Measurements from ENCODE around the gene SPOCD1.

SPOCD1 gene

GRCh38 chr1:31779687-31780086 lies 36.1 kb downstream of the SPOCD1 start:
- peaks cover 11% of the 10 kb centered on the region for H3K4me1 Mint-ChIP-seq
- no peak overlapping the region for H3K27ac Mint-ChIP-seq
- H3K36me3 Mint-ChIP-seq = no peaks in the 10 kb centered on the region
- ATAC-seq = no peak
- no peaks in the 10 kb centered on the region for H3K9me3 Mint-ChIP-seq
- no peak overlapping the region for H3K4me3 Mint-ChIP-seq
- DNase-seq (ENCODE audit: low spot score in 2 of 2) = no peak

- no peaks in the 10 kb centered on the region for H3K9me3 Mint-ChIP-seq
- DNase-seq (ENCODE audit: low spot score in 2 of 2) (no peak), ATAC-seq (no peak)
- H3K27ac Mint-ChIP-seq = no peak overlapping the region
- peaks cover 19% of the 10 kb centered on the region for H3K4me1 Mint-ChIP-seq
- H3K36me3 Mint-ChIP-seq = no peaks in the 10 kb centered on the region
- H3K4me3 Mint-ChIP-seq = no peak overlapping the region
These were observed 36.9 kb downstream of the SPOCD1 start for GRCh38 chr1:31778763-31779488.

GRCh38 chr1:31776516-31776915 lies 39.3 kb downstream of the SPOCD1 start:
- Mint-ChIP-seq H3K27ac (no peak overlapping the region), H3K4me3 (no peak overlapping the region)
- no peak for DNase-seq (ENCODE audit: low spot score in 2 of 2)

GRCh38 chr1:31776032-31776431 lies 39.8 kb downstream of the SPOCD1 start:
- H3K36me3 Mint-ChIP-seq = peaks cover 6% of the 10 kb centered on the region
- no peaks in the 10 kb centered on the region for H3K9me3 Mint-ChIP-seq
- ATAC-seq = no peak
- DNase-seq (ENCODE audit: low spot score in 2 of 2) = no peak
- no peak overlapping the region for H3K4me3 Mint-ChIP-seq
- H3K27ac Mint-ChIP-seq = no peak overlapping the region
- H3K4me1 Mint-ChIP-seq = peaks cover 39% of the 10 kb centered on the region

More at GRCh38 chr1:31776516-31776915, 39.3 kb downstream of the SPOCD1 start:
- no peak for ATAC-seq
- Mint-ChIP-seq H3K4me1 (peaks cover 39% of the 10 kb centered on the region), H3K36me3 (peaks cover 6% of the 10 kb centered on the region), H3K9me3 (no peaks in the 10 kb centered on the region)

GRCh38 chr1:31775210-31775999 lies 40.4 kb downstream of the SPOCD1 start:
- DNase-seq (ENCODE audit: low spot score in 2 of 2) (no peak), ATAC-seq (no peak)
- H3K36me3 Mint-ChIP-seq = peaks cover 6% of the 10 kb centered on the region
- peaks cover 45% of the 10 kb centered on the region for H3K4me1 Mint-ChIP-seq
- H3K27ac Mint-ChIP-seq = no peak overlapping the region
- no peaks in the 10 kb centered on the region for H3K9me3 Mint-ChIP-seq
- no peak overlapping the region for H3K4me3 Mint-ChIP-seq

GRCh38 chr1:31774495-31774894 lies 41.3 kb downstream of the SPOCD1 start:
- no peak for ATAC-seq
- Mint-ChIP-seq H3K4me3 (no peak overlapping the region), H3K9me3 (no peaks in the 10 kb centered on the region), H3K36me3 (peaks cover 6% of the 10 kb centered on the region), H3K27ac (no peak overlapping the region), H3K4me1 (peaks cover 53% of the 10 kb centered on the region)
- DNase-seq (ENCODE audit: low spot score in 2 of 2) = no peak

- Mint-ChIP-seq H3K4me1 (peaks cover 60% of the 10 kb centered on the region), H3K4me3 (no peak overlapping the region), H3K27ac (no peak overlapping the region), H3K36me3 (peaks cover 6% of the 10 kb centered on the region), H3K9me3 (no peaks in the 10 kb centered on the region)
- ATAC-seq (peak; percentile 31), DNase-seq (ENCODE audit: low spot score in 2 of 2) (no peak)
These were observed 42.0 kb downstream of the SPOCD1 start for GRCh38 chr1:31773861-31774260.

GRCh38 chr1:31772669-31773248 lies 43.1 kb downstream of the SPOCD1 start:
- DNase-seq (ENCODE audit: low spot score in 2 of 2) = no peak
- H3K4me3 Mint-ChIP-seq = peak overlapping the region; percentile 88
- no peaks in the 10 kb centered on the region for H3K9me3 Mint-ChIP-seq
- peak; percentile 29 for ATAC-seq
- H3K4me1 Mint-ChIP-seq = peaks cover 66% of the 10 kb centered on the region
- H3K27ac Mint-ChIP-seq = peak overlapping the region; percentile 91
- H3K36me3 Mint-ChIP-seq = peaks cover 6% of the 10 kb centered on the region

- H3K4me1 Mint-ChIP-seq = peaks cover 66% of the 10 kb centered on the region
- H3K27ac Mint-ChIP-seq = peak overlapping the region; percentile 91
- peak overlapping the region; percentile 88 for H3K4me3 Mint-ChIP-seq
- DNase-seq (ENCODE audit: low spot score in 2 of 2) (no peak), ATAC-seq (peak; percentile 84)
- H3K36me3 Mint-ChIP-seq = peaks cover 6% of the 10 kb centered on the region
- no peaks in the 10 kb centered on the region for H3K9me3 Mint-ChIP-seq
These were observed 43.7 kb downstream of the SPOCD1 start for GRCh38 chr1:31771891-31772668.

- no peak for ATAC-seq
- H3K27ac Mint-ChIP-seq = no peak overlapping the region
- no peak for DNase-seq (ENCODE audit: low spot score in 2 of 2)
- H3K4me3 Mint-ChIP-seq = no peak overlapping the region
- H3K36me3 Mint-ChIP-seq = peaks cover 6% of the 10 kb centered on the region
- H3K4me1 Mint-ChIP-seq = peaks cover 64% of the 10 kb centered on the region
- H3K9me3 Mint-ChIP-seq = no peaks in the 10 kb centered on the region
These were observed 46.0 kb downstream of the SPOCD1 start for GRCh38 chr1:31769720-31770390.

- peaks cover 57% of the 10 kb centered on the region for H3K4me1 Mint-ChIP-seq
- H3K36me3 Mint-ChIP-seq = peaks cover 6% of the 10 kb centered on the region
- no peaks in the 10 kb centered on the region for H3K9me3 Mint-ChIP-seq
- no peak overlapping the region for H3K4me3 Mint-ChIP-seq
- DNase-seq (ENCODE audit: low spot score in 2 of 2) (no peak), ATAC-seq (peak; percentile 70)
- peak overlapping the region; percentile 23 for H3K27ac Mint-ChIP-seq
These were observed 46.7 kb downstream of the SPOCD1 start for GRCh38 chr1:31768939-31769704.

GRCh38 chr1:31768407-31768907 lies 47.4 kb downstream of the SPOCD1 start:
- Mint-ChIP-seq H3K36me3 (peaks cover 6% of the 10 kb centered on the region), H3K27ac (peak overlapping the region; percentile 23), H3K4me3 (no peak overlapping the region), H3K9me3 (no peaks in the 10 kb centered on the region), H3K4me1 (peaks cover 52% of the 10 kb centered on the region)
- ATAC-seq = no peak
- DNase-seq (ENCODE audit: low spot score in 2 of 2) = no peak

GRCh38 chr1:31767225-31767624 lies 48.6 kb downstream of the SPOCD1 start:
- DNase-seq (ENCODE audit: low spot score in 2 of 2) = no peak
- H3K9me3 Mint-ChIP-seq = no peaks in the 10 kb centered on the region
- H3K4me3 Mint-ChIP-seq = no peak overlapping the region
- peak overlapping the region; percentile 61 for H3K27ac Mint-ChIP-seq
- ATAC-seq = no peak
- peaks cover 3% of the 10 kb centered on the region for H3K36me3 Mint-ChIP-seq
- peaks cover 47% of the 10 kb centered on the region for H3K4me1 Mint-ChIP-seq

GRCh38 chr1:31765516-31765915 lies 50.3 kb downstream of the SPOCD1 start:
- H3K4me1 Mint-ChIP-seq = peaks cover 41% of the 10 kb centered on the region
- no peaks in the 10 kb centered on the region for H3K9me3 Mint-ChIP-seq
- H3K4me3 Mint-ChIP-seq = no peak overlapping the region

More at GRCh38 chr1:31765516-31765915, 50.3 kb downstream of the SPOCD1 start:
- H3K27ac Mint-ChIP-seq = no peak overlapping the region
- DNase-seq (ENCODE audit: low spot score in 2 of 2) (no peak), ATAC-seq (no peak)
- H3K36me3 Mint-ChIP-seq = no peaks in the 10 kb centered on the region
